GM21515 (cell line): Measurements from ENCODE around the gene DNAJC22.

Experiments used
- ATAC-seq: cut with Tn5 transposase; IDR thresholded peaks from one replicate; pipeline ENCODE4 v1.9.1; 2021; ENCODE audit not compliant: unreplicated experiment

The DNAJC22 gene

GRCh38 chr12:49344486-49345050 is 2.1 kb upstream of the DNAJC22 start:
- ATAC-seq = no peak

DNA sequence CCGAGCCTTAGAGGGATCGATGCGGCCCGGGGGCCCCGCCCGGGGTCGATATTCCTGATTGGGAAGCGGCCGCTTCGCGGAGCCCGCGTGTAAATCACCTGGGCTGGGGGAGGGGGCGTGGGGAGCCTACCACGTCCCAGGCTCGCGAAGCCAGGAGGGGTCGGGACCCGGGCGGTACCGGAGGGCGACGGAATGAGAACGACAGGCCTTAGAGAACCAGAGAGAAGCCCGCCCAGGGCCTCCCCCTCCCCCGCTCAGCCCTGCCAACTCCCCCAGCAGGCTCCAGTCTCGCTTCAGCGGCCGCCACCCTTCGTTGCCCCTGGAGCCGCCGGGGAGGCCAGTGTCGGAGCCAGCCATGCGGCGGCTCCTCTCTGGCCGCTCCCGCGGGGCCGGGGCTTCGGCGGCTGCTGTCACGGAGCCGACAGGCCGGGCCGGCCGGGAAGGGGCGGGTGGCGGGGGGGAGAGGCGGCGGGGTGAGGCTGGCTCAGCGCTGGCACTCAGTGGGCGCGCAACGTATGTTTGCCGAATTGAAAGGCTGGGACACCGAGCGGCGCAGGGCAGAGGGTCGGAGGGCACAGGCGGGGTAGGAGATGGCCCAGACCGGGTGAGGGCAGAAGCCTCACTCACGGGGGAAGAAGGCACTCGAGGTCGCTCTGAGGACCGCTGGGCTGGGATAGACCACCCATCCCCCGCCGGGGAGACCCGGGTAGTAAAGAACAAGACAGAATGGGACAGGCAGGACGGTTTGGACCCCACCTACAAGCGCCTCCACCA is 1.4 kb upstream of the DNAJC22 start:
- no peak for ATAC-seq

DNA sequence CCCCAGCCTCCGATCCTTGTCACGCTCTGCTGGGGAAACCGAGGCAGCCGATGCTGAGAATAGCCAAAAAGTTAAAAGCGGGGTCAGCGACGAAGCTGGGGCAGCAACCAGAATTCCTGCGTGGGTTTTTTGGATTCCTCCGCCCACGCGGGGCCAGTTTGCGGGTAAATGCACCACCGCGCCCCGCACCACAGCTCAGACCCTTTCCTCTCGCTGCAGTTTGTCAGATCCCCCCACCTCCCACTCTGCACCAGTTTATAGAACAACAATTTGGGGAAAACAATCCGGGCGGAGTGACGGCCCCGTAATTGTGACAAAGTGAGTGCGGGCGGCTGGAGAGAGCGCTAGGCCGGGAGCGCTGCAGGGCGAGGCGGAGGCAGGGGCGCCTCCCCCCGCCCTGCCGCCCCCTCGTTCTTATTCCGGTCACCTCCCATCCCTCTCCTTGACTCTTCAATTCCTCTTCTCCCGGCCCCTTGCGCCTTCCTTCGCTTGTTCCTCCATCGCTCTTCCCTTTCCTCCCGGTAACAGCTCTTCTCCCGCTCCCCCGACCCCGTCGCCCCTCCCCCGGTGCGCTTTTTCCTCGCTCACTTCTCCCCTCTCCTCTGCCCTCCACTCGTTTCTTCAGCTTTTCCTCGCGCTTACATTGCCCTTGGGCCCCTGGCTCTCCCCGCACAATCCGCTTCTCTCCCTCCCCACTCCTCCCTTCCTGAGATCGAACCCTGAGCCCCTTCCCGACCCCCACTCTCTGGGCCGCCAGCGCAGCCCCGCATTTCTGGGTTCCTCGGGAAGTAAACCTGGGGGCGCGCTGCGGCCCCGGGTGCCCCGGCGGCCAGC is 646 bp upstream of the DNAJC22 start:
- no peak for ATAC-seq

GRCh38 chr12:49347311-49348193 is 864 bp downstream of the DNAJC22 start:
- peak; percentile 61 for ATAC-seq

GRCh38 chr12:49348781-49349180 is 2.1 kb downstream of the DNAJC22 start:
- ATAC-seq = no peak

DNA sequence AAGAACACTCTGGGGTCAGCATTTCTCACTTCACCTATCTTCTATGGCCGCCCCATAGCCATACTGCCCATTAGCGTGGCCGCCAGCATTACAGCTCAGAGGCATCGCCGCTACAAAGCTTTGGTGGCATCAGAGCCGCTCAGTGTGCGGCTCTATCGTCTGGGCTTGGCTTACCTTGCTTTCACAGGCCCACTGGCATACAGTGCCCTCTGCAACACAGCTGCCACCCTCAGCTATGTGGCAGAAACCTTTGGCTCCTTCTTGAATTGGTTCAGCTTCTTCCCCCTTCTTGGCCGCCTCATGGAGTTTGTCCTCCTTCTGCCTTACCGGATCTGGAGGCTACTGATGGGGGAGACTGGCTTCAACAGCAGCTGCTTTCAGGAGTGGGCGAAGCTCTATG is 2.6 kb downstream of the DNAJC22 start:
- no peak for ATAC-seq

DNA sequence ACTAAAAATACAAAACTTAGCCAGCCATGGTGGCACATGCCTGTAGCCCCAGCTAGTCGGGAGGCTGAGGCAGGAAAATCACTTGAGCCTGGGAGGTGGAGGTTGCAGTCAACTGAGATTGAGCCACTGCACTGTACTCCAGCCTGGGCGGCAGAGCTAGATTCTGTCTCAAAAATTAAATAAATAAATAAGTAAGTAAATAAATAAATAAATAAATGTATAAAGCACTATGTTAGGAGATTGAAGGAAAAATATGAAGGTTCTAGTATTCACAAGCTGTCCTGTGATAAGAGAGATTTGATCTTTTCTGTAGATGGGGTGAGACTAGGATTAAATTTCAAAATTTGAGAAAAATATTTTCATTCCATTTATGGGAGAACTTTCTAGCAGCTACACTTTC is 5.7 kb downstream of the DNAJC22 start:
- ATAC-seq = no peak

DNA sequence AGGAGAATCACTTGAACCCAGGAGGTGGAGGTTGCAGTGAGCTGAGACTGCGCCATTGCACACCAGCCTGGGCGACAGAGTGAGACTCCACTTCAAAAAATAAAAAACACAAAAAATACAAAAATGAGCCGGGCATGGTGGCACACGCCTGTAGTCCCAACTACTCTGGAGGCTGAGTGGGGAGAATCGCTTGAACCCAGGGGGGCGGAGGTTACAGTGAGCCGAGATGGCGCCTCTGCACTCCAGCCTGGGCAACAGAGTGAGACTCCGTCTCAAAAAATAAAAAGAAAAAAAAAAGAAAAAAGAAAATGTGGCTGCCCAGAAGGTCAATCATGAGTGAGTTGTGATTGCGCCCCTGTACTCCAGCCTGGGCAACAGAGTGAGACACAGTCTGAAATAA is 9.2 kb downstream of the DNAJC22 start:
- no peak for ATAC-seq

- no peak for ATAC-seq
These were observed 10.5 kb downstream of the DNAJC22 start for GRCh38 chr12:49357103-49357678.

DNA sequence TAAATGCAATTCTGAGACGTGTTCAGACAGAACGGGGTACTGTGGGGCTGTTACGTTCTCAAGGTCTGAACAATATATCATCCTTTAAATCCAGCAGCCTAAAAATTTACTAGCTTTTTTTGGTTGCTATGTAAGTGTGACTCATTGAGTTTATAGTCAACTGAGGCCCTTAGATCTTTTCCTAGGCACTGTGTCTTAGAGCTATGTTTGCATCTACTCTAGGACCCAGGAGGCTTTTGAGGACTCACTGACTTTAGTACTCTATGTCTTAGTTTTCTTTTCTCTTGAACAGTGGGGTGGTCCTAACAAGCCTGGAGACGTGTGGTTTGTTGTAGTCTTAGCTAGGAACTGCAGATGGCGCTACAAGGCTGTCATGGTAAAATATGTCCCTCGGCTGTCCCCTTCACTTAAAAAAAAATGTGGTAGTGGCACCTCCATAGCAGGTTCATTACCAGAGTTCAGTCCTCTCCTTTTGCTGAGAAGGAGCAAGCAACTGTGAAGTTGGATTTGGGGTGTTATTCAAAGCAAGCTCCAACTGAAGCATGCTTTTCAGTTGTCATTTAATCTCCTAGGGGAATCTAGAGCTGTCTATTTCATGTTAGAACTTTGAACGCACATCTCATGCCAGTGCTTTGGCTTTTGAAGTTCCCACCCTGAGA is 11.9 kb downstream of the DNAJC22 start:
- ATAC-seq = no peak

DNA sequence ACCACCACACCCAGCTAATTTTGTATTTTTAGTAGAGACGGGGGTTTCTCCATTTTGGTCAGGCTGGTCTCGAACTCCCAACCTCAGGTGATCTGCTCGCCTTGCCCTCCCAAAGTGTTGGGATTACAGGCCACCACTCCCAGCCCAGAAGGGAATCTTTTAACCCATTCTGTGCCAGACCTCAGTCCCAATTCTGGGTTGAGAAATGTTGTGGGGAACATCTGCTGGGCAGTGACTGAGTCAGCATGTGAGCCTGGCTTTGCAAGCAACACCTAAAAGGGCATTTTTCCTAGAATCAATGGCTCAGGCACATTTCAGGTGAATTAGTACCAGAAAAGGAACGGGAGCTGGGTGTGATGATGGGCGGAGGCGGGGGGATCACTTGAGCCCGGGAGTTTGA is 13.0 kb downstream of the DNAJC22 start:
- no peak for ATAC-seq

- ATAC-seq = no peak
These were observed 15.4 kb downstream of the DNAJC22 start for GRCh38 chr12:49362077-49362476.

DNA sequence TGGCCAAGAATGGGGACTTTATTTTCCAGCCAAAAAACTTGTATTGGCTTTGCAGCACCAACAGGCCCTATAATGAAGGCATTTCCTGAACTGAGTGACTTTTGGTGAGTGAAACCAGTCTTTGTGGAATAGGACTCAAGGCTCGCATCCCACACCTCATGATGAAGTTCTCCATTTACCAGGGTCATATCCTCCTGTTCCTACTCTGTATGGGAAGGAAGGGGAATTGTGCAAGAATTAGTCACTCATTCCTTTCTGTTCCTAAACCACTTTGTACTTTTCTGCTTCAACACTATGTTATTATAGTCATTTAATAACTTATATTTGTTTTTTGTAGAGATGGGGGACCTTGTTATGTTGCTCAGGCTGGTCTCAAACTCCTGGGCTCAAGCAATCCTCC is 18.3 kb downstream of the DNAJC22 start:
- ATAC-seq = no peak

DNA sequence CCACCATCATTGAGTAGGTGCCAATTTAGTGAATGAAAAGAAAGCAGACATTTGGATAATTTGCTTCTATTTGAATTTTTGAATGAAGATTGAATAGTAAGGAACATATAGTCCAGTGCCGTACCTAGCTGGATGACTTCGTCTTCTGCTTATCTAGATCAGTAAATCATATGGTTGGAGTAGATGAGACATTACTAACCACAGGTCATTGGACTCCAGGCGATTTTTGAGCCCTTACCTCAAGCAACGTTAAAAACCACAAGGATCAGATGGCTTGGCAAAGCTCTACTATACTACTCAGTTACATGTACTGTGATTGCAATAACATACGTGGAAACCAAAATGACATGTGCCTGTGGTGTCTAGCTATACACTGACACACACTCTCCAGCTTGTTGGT is 18.9 kb downstream of the DNAJC22 start:
- ATAC-seq = no peak

DNA sequence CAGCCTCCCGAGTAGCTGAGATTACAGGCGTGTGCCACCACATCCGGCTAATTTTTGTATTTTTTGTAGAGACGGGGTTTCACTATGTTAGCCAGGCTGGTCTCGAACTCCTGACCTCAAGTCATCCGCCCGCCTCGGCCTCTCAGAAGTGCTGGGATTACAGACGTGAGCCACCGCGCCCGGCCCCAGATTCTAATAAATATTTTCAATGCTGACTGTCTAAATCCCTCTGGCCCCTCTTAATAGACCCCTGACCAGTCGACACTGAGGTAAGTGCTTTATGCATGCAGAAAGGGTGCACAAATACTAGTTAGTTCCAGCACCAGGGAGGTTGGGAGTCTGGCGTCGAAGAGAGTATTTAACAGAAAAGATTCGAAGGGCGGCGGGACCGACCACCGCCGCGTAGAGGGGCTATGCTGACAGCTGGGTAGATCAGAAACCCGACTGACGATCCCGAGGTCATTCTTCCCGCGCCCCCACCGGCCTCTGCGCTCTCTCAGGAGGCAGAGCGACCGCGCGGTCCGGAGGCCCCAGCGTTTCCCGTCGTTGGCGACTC is 19.5 kb downstream of the DNAJC22 start:
- no peak for ATAC-seq

- peak; percentile 57 for ATAC-seq
These were observed 20.1 kb downstream of the DNAJC22 start for GRCh38 chr12:49366652-49367380.

- ATAC-seq = no peak
These were observed 20.9 kb downstream of the DNAJC22 start, which contains the start of gene SPATS2 for GRCh38 chr12:49367381-49368239. Gene SPATS2, plus strand, starts transcription at chr12:49367462. Its CDS starts 93,551 bp downstream, at chr12:49461013.

GRCh38 chr12:49368240-49368600 is 21.5 kb downstream of the DNAJC22 start:
- ATAC-seq = no peak
